ENCODE measurements around the gene ACER3. TPM values are rescaled to one million over a fixed set of nuclear protein-coding genes. Genes with fewer than 3 reads are reported as not detected.
"Not testable (repeated sequence)": the region's sequence is repeated elsewhere in the genome, so short reads cannot be mapped to it uniquely, and the experiment has no call there.

The ACER3 gene
- total RNA-seq, 1 donor from 2014 or later: 27.6 TPM

GRCh38 chr11:76962583-76963416 lies 102.1 kb downstream of the ACER3 start:
- H3K4me3 ChIP-seq (ENCODE audit: low read depth, low read length): no peak overlapping the region
- TF ChIP-seq CTCF (IDR thresholded peaks at IDR 0.05; ENCODE audit: insufficient read depth, low read length, poor library complexity, severe bottlenecking): no peak
- DNase-seq (ENCODE audit: low read depth): no peak
- no peaks in the 10 kb centered on the region for H3K27me3 ChIP-seq (ENCODE audit: control insufficient read depth, insufficient read depth, low read length)
- no peaks in the 10 kb centered on the region for H3K36me3 ChIP-seq (ENCODE audit: control insufficient read depth, insufficient read depth, low read length)

DNA sequence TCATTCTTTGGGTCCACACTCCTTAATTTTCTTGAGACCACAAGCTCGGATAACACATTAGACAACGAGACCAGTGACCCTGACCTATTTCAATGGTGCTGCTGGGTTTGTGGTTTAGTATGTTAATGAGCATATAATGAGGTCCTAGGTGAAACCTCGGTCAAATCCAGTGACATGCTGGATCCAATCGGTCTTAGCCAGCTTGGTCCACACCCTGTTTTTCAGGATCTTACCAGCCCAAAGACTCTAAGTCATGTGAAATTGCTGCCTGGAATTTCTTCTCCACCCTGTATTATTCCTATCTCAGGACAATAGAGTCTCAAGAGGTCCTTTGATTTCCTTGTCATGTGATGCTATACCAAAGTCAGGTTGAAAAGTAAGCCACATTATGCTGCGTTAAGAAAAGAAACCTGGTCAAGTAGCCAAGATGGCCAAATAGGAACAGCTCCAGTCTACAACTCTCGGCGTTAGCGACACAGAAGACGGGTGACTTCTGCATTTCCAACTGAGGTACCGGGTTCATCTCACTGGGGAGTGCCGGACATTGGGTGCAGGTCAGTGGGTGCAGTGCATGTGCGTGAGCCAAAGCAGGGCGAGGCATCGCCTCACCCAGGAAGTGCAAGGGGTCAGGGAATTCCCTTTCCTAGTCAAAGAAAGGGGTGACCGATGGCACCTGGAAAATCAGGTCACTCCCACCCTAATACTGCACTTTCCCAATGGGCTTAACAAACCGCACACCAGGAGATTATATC lies 102.9 kb downstream of the ACER3 start:
- not testable (repeated sequence) for DNase-seq (ENCODE audit: low read depth); H3K27me3 ChIP-seq (ENCODE audit: control insufficient read depth, insufficient read depth, low read length); H3K36me3 ChIP-seq (ENCODE audit: control insufficient read depth, insufficient read depth, low read length); H3K4me3 ChIP-seq (ENCODE audit: low read depth, low read length)

- TF ChIP-seq CTCF (IDR thresholded peaks at IDR 0.05; ENCODE audit: insufficient read depth, low read length, poor library complexity, severe bottlenecking): no peak
- H3K4me3 ChIP-seq (ENCODE audit: low read depth, low read length): no peak overlapping the region
- no peaks in the 10 kb centered on the region for H3K27me3 ChIP-seq (ENCODE audit: control insufficient read depth, insufficient read depth, low read length)
- no peak for DNase-seq (ENCODE audit: low read depth)
- H3K36me3 ChIP-seq (ENCODE audit: control insufficient read depth, insufficient read depth, low read length): no peaks in the 10 kb centered on the region
Measured at GRCh38 chr11:76972051-76972450, 111.3 kb downstream of the ACER3 start.

DNA sequence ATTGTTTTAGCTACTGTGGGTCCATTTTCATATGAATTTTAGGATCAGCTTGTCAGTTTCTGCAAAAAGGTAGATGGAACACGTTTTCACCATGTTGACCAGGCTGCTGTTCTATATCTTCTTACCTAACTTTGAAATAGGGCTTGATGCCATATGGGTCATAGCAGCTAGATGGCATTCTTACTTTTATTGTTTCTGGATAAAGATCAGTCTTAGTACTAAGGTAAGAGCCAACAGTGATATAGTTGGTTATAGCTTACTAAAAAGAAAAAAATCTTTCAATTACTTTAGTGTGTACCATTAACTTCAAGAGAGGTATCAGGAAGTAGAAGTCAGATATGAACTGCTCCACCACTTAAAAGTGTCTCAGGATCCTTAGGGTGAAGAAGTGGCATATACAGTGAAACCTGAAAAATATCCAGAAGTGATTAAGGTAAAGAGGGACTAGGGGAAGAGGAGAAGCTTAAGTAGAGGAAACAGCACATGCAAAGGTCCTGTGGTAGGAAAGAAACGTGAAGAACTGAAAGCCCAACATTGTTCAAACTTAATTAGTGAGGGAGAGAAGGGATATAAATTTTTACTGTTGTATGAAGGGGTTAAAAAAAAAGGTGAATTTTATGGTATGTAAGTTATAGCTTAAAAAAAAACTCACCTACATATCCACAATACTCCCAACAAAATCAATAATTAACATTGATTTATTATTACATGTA lies 113.6 kb downstream of the ACER3 start:
- Histone ChIP-seq H3K36me3 (ENCODE audit: control insufficient read depth, insufficient read depth, low read length) (no peaks in the 10 kb centered on the region), H3K27me3 (ENCODE audit: control insufficient read depth, insufficient read depth, low read length) (no peaks in the 10 kb centered on the region), H3K4me3 (ENCODE audit: low read depth, low read length) (no peak overlapping the region)
- no peak for DNase-seq (ENCODE audit: low read depth)
- TF ChIP-seq CTCF (IDR thresholded peaks at IDR 0.05; ENCODE audit: insufficient read depth, low read length, poor library complexity, severe bottlenecking): no peak

DNA sequence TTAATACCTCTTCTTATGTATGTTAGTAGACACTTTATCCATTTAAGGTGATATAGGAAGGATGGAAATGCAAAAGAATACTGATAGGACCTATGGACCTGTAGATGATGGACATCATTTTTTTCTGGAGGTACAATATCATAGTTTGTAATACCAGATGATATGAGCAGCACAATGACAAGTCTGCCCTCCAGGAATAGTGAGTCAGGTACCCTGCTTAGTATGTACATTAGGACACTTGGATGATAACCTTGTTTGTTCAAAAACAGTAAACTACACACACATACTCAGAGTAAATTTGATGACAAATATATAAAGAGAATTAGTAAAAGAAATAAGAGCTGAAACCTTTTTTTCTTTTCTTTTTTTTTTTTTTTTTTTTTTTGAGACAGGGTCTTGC lies 114.8 kb downstream of the ACER3 start:
- Histone ChIP-seq H3K36me3 (ENCODE audit: control insufficient read depth, insufficient read depth, low read length) (no peaks in the 10 kb centered on the region), H3K27me3 (ENCODE audit: control insufficient read depth, insufficient read depth, low read length) (no peaks in the 10 kb centered on the region), H3K4me3 (ENCODE audit: low read depth, low read length) (no peak overlapping the region)
- TF ChIP-seq CTCF (IDR thresholded peaks at IDR 0.05; ENCODE audit: insufficient read depth, low read length, poor library complexity, severe bottlenecking): no peak
- DNase-seq (ENCODE audit: low read depth): no peak

- no peak for DNase-seq (ENCODE audit: low read depth)
- H3K4me3 ChIP-seq (ENCODE audit: low read depth, low read length): no peak overlapping the region
- H3K36me3 ChIP-seq (ENCODE audit: control insufficient read depth, insufficient read depth, low read length): no peaks in the 10 kb centered on the region
- TF ChIP-seq CTCF (IDR thresholded peaks at IDR 0.05; ENCODE audit: insufficient read depth, low read length, poor library complexity, severe bottlenecking): no peak
- no peaks in the 10 kb centered on the region for H3K27me3 ChIP-seq (ENCODE audit: control insufficient read depth, insufficient read depth, low read length)
Measured at GRCh38 chr11:76977791-76978190, 117.1 kb downstream of the ACER3 start.
